Activated T-helper 1 cell treated with Interleukin-2 at 50 U/mL for 16 hours (primary cell): Measurements from ENCODE around the gene XRN2.
"Not testable (repeated sequence)": the region's sequence is repeated elsewhere in the genome, so short reads cannot be mapped to it uniquely, and the experiment has no call there.

ENCODE experiments used
- DNase-seq: peaks from one replicate; pipeline ENCODE4 v3.0.0-alpha.2; 2020; ENCODE audit warnings: low read depth

Gene XRN2

GRCh38 chr20:21389368-21389767, 86.2 kb downstream of the XRN2 start:
- DNase-seq, result no peak

GRCh38 chr20:21390768-21391167, 87.6 kb downstream of the XRN2 start:
- no peak for DNase-seq

GRCh38 chr20:21391185-21391971, 88.2 kb downstream of the XRN2 start:
- no peak for DNase-seq

- DNase-seq, result no peak
Observed at GRCh38 chr20:21391972-21392352, 88.8 kb downstream of the XRN2 start.

GRCh38 chr20:21393166-21393565, 90.0 kb downstream of the XRN2 start:
- DNase-seq, result no peak

GRCh38 chr20:21393816-21394519, 90.8 kb downstream of the XRN2 start:
- no peak for DNase-seq

GRCh38 chr20:21394551-21394950, 91.4 kb downstream of the XRN2 start:
- no peak for DNase-seq

GRCh38 chr20:21395051-21395665, 92.0 kb downstream of the XRN2 start:
- DNase-seq, result no peak

GRCh38 chr20:21395666-21396598, 92.8 kb downstream of the XRN2 start:
- DNase-seq, result no peak

- no peak for DNase-seq
Observed at GRCh38 chr20:21396599-21397340, 93.6 kb downstream of the XRN2 start.

- no peak for DNase-seq
Observed at GRCh38 chr20:21397341-21398108, 94.4 kb downstream of the XRN2 start, which contains the start of gene NKX2-4. TSS of gene NKX2-4 (minus strand) at chr20:21397526. CDS start at chr20:21397399, 127 bp downstream.

GRCh38 chr20:21398109-21399004, 95.2 kb downstream of the XRN2 start:
- no peak for DNase-seq

GRCh38 chr20:21399005-21399475, 95.9 kb downstream of the XRN2 start:
- DNase-seq, result no peak

- no peak for DNase-seq
Observed at GRCh38 chr20:21411725-21412124, 108.6 kb downstream of the XRN2 start.

- DNase-seq, result not testable (repeated sequence)
Observed at GRCh38 chr20:21413996-21414395, 110.9 kb downstream of the XRN2 start.

GRCh38 chr20:21419147-21419546, 116.0 kb downstream of the XRN2 start:
- not testable (repeated sequence) for DNase-seq

- no peak for DNase-seq
Observed at GRCh38 chr20:21421601-21422236, 118.6 kb downstream of the XRN2 start.

- not testable (repeated sequence) for DNase-seq
Observed at GRCh38 chr20:21423712-21424111, 120.6 kb downstream of the XRN2 start.

- DNase-seq, result no peak
Observed at GRCh38 chr20:21424846-21425245, 121.7 kb downstream of the XRN2 start.
